HG03520 (cell line): ENCODE data around the gene HTR4.
A peak's percentile ranks its signal among the peaks of the same experiment; 100 is the strongest.
"Not testable (repeated sequence)": the region's sequence is repeated elsewhere in the genome, so short reads cannot be mapped to it uniquely, and the experiment has no call there.

Experiments used
- ATAC-seq: cut with Tn5 transposase; IDR thresholded peaks from one replicate; pipeline ENCODE4 v1.9.1; 2021; ENCODE audit warnings: mild to moderate bottlenecking, moderate library complexity; ENCODE audit not compliant: unreplicated experiment

The HTR4 gene

DNA sequence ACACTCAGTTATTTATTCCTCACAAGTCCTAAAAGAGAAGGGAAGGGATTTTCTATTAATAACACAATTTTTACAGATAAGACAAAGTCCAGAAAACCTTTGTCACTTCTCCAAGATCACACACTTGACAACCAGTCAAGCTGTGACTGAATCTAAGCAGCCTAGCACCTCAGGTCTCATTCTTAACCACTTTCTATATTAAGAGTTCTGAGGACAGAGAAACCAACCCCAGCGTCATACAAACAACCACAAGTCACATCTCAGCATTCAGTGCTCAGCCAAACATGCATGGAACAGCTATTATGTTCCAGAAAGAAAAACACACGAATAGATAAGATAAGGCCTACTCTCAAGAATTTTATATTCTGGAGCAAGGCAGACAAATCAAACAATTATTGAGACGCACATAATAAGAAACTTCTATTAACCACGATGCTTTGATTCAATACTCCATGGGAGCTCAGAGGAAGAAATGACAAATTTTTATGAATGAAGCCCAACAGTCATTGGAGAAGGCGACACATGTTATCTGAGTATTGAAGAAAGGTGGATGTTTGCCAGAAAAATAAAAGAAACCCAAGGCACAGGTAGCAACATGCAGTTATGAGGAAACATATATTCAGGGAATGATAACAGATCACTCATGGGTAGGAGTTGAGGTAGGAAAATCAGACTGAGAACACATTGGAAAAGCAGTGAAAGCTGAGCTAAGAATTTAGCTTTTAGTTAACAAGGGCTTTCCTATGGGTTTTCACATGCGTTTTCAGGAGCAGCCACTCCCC, 113.1 kb downstream of the HTR4 start:
- peak; percentile 88 for ATAC-seq

DNA sequence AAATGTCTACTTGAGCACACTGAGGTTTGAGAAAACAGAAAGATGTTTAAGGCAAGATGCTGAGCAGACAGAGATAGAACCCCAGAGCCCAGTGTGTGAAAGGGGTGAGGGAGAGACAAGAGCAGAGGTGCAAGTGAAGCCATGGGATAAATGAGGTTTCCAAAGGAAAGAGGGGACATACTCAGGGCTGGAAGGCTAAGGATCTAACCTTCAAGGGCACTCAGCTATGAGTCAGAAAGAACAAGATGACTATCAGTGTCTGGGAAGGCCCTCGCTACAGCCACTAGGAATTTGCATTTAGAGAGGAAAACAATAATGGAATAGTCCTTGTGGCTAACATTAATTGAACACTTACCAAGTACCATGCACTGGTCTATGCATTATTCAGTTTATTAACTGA, 113.7 kb downstream of the HTR4 start:
- peak; percentile 4 for ATAC-seq

DNA sequence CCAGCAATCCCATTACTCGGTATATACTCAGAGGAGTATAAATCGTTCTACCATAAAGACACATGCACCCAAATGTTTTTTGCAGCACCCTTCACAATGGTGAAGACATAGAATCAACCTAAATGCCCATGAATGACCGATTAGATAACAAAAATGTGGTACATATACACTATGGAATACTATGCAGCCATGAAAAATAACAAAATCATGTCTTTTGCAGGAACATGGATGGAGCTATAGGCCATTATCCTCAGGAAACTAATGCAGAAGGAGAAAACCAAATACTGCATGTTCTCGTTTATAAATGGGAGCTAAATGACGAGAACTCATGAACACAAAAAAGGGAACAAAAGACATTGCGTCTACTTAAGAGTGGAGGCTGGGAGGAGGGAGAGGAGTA, 114.5 kb downstream of the HTR4 start:
- ATAC-seq: no peak

DNA sequence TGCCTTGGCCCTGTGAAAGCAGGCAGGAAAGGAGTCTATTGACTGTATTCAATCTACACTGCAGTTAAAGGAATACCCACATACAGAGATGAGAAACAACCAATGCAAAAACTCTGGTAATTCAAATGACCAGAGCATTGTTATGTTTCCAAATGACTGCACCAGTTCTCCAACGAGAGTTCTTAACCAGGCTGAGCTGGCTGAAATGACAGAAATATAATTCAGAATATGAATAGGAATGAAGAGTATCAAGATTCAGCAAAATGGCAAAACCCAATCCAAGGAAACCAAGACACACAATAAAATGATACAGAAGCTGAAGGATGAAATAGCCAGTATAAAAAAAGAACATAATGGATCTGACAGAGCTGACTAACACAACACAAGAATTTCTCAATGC, 119.1 kb downstream of the HTR4 start:
- no peak for ATAC-seq

DNA sequence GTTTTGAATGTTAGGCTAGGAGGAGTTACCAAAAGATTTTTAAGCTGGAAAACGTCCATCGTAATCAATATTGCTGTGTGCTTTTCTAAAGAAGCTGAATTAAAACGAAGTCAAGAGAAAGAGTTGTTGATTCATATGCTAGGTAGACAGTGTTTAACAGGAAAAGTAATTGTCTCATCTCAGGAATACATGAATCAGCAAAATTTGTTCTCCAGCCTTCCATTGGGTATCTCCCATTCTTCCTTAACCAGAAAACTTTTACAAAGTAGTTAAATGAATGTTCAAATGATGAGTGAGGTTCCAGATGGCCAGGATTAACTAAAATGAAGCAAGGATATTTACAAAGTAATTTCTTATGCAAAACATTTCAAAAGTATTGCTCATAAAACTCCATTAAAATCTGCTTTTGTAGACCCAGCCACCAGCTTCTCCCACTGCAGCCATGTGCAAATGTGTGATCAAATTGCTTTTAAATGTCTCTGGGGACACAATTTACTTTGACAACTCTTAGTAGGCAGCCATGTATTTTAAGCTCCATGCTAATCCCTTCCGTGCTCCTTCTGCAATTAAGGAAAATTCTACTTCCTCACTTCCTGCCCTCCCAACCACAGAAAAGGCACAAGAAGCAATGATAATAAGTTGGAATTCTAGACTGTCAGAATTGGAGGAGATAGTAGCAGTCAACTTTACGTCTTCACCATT, 121.2 kb downstream of the HTR4 start:
- no peak for ATAC-seq

DNA sequence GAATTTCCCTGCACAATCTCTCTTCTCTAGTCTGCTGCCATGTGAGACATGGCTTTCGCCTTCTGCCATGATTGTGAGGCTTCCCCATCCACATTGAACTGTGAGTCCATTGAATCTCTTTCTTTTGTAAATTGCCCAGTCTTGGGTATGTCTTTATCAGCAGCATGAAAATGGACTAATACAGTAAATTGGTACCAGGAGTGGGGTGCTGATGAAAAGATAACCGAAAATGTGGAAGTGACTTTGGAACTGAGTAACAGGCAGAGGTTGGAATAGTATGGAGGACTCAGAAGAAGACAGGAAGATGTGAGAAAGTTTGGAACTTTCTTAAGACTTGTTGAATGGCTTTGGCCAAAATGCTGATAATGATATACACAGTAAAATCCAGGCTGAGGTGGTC, 124.9 kb downstream of the HTR4 start:
- not testable (repeated sequence) for ATAC-seq

DNA sequence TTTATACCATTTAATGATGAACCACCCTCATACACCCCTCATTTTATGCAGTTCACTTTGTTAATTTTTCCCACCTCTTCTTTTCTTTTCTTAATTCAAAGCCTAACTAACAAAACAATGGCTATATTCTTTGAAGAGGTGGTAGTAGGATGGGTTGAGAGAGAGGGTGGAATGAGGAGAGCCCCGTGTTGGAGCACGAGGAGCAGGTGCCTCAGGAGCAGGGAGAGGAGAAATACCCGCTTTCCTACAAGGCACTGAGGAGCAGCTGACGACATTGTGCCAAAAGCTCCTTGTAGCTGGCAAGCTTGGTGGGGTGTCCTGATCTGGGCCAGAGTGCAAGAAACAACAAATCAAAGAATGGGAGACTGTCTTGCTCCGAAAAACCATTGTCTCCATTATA, 129.6 kb downstream of the HTR4 start:
- no peak for ATAC-seq

- no peak for ATAC-seq
Measured at GRCh38 chr5:148523139-148523538, 131.2 kb downstream of the HTR4 start.

- ATAC-seq: no peak
Measured at GRCh38 chr5:148515460-148515859, 138.9 kb downstream of the HTR4 start.

- no peak for ATAC-seq
Measured at GRCh38 chr5:148514344-148514743, 140.0 kb downstream of the HTR4 start.

GRCh38 chr5:148512498-148512897, 141.8 kb downstream of the HTR4 start:
- ATAC-seq: no peak

DNA sequence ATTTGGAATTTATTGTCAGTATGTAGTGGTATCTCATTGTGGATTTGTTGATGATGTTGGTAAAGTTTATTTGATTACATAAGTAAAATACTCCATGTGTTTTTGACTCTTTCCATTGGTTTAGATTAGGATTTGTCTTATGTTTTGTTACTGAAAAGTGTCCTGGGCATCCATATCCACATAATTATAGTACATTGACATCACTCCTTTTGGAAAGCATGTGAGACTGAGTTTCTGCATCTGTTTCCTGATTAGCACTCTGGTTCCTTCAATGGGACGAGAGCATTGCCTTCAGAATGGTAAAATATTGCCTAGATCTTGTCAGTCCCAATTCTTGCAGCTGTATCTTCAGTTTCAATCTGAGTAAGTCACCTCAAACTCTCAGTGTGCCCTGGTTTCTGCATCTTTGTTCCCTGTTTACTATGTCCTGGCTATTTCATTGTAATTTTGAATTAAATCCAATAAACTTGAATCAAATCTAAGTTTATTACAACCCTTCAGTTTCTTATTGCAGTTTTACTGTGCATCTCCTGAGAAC, 142.4 kb downstream of the HTR4 start:
- peak; percentile 80 for ATAC-seq

DNA sequence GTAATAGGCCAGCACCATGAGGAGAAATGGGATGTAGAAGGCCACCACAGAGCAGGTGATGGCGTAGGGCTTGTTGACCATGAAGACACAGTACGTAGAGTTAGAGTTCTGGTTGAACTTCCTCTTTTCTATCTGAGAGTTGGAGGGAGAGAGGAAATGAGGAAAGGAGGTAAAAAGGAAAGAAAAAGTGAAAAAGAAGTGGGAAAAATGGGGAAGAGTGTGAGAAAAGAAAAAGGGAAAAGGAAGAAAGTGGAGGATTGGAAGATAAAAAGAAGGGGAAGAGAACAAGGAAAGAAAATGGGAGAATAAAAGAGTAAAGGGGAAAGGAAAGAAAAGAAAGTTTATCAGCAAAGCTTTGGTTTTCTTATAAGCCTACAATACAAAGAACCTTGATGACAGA, 144.4 kb downstream of the HTR4 start:
- no peak for ATAC-seq

DNA sequence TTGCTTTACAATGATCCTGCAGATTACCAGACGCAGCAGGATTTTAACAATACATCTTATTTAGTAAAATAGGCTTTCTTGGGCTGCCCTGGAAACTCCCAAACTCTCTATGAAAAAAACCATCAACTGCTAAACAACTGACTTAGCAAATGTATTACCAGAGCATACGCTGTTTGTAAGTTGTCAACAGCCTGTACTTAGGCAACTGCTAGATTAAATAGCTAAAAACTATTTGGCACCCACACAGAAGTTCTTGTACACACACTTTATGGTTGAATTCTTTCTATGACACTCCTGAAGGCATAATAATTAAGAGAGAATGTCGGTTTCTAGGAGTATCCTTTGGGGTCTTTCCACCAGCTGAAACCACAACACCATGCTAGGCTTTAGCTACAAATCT, 146.7 kb downstream of the HTR4 start:
- no peak for ATAC-seq

- ATAC-seq: no peak
Measured at GRCh38 chr5:148499452-148499851, 154.9 kb downstream of the HTR4 start.

DNA sequence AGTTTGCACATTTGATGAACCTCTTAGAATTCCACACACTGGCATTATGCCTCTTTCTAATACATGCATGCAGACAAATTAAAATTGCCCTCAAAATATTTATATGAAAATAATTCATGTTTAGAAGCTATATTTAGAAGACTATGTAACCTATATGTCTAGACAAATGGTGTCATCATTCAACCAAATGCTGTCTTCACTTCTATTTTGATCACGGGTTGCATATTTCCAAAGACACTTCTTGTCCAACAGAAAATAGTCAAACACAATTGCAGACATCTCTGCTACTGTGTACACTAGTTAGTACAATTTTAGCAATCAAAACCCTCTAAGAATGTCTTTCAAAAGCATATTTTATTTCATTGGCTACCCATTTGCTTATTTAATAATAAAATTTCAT, 156.6 kb downstream of the HTR4 start:
- ATAC-seq: no peak

- no peak for ATAC-seq
Measured at GRCh38 chr5:148492351-148492750, 162.0 kb downstream of the HTR4 start.

DNA sequence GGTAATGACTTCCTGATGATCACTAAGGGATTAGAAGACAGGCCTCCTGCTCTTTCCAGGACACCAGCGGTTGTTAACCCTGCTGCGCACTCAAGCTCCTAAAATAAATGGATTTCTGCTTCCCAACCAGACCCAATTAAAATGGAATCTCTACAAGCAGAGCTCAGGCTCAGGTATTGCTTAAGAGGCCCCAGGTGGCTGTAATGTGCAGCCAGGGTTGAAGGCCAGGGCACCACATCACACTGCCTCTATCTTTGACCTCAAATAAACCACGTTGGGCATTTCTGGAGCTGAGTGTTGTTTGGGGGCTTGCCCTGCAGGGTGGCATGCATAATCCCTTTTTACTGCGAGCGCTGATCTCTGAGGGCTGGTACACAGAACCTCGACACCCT, 162.5 kb downstream of the HTR4 start:
- no peak for ATAC-seq

DNA sequence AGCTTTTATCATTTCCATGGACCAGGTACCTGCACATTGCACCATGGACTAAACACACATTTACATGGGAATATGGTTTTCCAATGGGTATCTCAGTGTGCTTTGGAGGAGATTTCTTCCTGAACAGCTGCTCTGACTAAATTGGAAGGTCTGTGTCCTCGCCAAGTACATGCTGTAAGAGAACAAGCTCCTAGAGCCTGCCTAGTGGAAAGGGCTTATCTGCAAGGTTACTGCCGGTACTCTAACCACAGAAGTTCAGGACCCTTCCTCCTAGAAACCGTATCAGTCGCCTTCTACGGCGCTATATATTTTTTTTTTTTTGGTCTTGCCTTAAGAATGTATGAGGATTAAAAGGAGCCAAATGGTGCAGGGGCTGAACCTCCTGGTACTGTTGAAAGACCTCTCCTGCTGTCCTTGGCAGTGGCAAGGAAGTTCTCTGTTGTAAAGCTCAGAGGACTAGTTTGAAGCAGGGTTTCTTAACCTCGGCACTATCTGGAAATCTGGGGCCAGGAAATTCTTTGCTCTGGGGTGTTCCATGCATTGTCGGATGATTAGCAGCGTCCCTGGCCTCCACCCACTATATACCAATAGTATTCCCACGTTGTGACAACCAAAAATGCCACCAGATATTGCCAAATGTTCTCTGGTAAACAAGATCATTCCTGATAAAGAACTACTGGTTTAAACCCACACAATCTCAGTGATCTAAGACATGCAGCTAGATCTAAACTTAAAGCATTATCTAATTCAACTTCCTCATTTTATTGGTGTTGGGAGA, 163.1 kb downstream of the HTR4 start:
- ATAC-seq: no peak

- ATAC-seq: no peak
Measured at GRCh38 chr5:148488757-148489156, 165.6 kb downstream of the HTR4 start.

DNA sequence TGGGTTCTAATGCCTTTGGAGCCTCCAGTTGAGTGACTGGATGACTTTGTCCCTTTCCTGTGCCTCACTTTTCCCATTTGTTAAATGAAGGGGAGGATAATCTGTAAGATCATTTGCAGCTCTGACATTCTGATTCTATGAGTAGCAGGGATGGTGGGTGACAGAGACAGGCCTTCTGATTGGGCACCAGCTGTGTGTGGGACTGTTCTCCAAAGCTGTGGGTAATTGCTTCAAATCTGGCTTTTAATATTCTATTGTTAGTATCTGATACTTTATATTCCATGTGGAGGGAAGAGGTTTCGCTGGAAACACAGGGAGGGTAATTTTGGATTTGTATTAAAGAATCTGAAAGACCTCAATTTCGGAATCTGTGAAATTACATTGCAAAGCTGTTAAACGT, 167.9 kb downstream of the HTR4 start:
- no peak for ATAC-seq

- ATAC-seq: no peak
Measured at GRCh38 chr5:148484651-148485050, 169.7 kb downstream of the HTR4 start.
